T-helper 1 cell treated with Interleukin-12 subunit alpha and Interleukin-12 subunit beta and Interleukin-4 antibody, amounts not matched to agents 30 μg/mL and 1 μg/mL, for 36 hours (primary cell): ENCODE measurements around the gene BLCAP.
"Not testable (repeated sequence)": the region's sequence is repeated elsewhere in the genome, so short reads cannot be mapped to it uniquely, and the experiment has no call there.

Experiments used
- H3K27ac Mint-ChIP-seq: one replicate; pipeline ENCODE4 v1.8.0; 2021; ENCODE audit warnings: mild to moderate bottlenecking, mixed read lengths
- H3K27me3 Mint-ChIP-seq: one replicate; pipeline ENCODE4 v1.8.0; 2021; ENCODE audit warnings: low read depth, mixed read lengths
- H3K36me3 Mint-ChIP-seq: one replicate; pipeline ENCODE4 v1.8.0; 2021; ENCODE audit warnings: low read depth, mixed read lengths
- H3K4me1 Mint-ChIP-seq: one replicate; pipeline ENCODE4 v1.8.0; 2021; ENCODE audit warnings: low read depth, mixed read lengths
- H3K4me3 Mint-ChIP-seq: one replicate; pipeline ENCODE4 v1.8.0; 2021; ENCODE audit warnings: mild to moderate bottlenecking, moderate library complexity, mixed read lengths
- H3K9me3 Mint-ChIP-seq: one replicate; pipeline ENCODE4 v1.8.0; 2021; ENCODE audit warnings: mixed read lengths

Gene BLCAP, protein sequence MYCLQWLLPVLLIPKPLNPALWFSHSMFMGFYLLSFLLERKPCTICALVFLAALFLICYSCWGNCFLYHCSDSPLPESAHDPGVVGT

DNA sequence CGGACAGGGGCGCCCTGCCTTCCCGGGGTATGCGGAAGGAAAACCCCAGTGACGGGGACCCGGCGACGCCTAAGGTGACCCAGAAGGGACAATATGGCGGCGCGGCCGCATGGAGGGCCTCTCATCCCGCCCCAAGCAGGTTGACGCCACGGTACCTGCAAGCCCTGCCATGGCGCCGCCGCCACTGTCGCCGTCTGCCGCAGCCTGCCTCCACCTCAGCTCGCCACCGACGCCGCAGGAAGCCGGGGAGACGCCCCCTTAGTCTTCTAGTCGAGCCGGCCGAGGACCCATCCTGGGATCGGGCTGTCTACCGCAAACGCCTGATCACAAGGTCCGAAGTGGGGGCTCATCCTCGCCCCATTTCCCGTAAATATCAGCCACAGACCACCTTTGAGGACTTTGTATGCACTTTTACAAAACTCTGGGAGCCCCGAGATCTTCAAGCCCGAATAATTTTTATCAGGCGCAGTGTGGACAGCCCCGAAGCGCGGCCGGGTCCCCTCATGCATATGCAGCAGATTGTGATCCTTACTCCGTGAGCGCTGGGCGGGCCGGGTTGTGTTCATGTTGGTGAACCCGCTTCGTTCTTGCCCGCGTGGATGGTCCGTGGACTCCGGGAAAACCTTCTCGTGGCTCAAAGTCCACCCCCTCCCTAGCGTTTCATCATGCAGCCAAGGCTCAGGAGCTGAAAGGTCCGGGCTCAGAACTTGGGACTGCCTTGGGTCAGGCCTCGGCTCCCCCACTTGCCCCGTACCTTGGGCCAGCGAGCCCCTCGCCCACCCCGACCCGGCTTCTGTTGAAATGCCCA, at the start of gene BLCAP:
Gene BLCAP (minus strand): TSS at position 239 of the 808 bp plus-strand sequence. CDS start 8,702 bp downstream, outside the sequence.
- peaks cover 34% of the 10 kb centered on the region for H3K4me1 Mint-ChIP-seq
- peak within 1 kb of the TSS; percentile 100 for H3K27ac Mint-ChIP-seq
- peaks cover 4% of the 10 kb centered on the region for H3K27me3 Mint-ChIP-seq
- H3K4me3 Mint-ChIP-seq: peak within 1 kb of the TSS; percentile 93
- no peaks in the 10 kb centered on the region for H3K36me3 Mint-ChIP-seq
- H3K9me3 Mint-ChIP-seq: no peaks in the 10 kb centered on the region

DNA sequence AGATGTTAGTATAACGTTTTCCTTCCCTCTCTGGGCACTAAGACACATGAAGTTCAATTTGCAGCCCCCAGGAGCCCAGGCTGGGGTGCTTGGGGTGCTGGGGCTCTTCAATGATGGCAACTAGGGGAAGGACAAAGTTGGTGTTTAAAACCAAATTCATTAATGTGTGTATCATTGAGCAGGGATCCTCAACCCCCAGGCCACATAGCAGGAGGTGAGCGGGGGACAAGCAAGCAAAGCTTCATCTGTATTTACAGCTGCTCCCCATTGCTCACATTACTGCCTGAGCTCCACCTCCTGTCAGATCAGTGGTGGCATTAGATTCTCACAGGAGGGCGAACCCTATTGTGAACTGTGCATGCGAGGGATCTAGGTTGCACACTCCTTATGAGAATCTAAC, 49.8 kb upstream of the BLCAP start:
- H3K9me3 Mint-ChIP-seq, H3K27ac Mint-ChIP-seq: not testable (repeated sequence)

DNA sequence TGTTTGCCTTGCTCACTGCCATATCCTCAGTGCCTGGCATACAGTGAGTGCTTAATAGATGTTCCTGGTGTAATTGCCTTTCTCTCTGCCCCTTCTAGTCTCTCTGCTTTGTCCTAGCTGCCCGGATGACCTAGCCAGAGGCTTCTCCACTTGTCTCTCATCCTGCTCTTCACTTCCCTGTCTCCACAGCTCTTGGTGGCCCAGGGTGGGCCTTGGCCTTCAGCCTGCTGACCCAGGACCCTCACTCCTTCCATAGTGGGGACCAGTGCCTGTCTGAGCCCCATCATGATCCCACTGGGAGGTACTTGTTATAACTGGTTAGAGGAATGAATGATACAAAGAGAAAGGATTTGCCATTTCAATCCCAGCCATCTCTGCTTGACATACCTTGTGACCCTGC, 49.2 kb upstream of the BLCAP start:
- H3K36me3 Mint-ChIP-seq: no peaks in the 10 kb centered on the region
- H3K4me3 Mint-ChIP-seq: no peak overlapping the region
- no peaks in the 10 kb centered on the region for H3K4me1 Mint-ChIP-seq
- no peak overlapping the region for H3K27ac Mint-ChIP-seq
- H3K9me3 Mint-ChIP-seq: no peaks in the 10 kb centered on the region
- H3K27me3 Mint-ChIP-seq: no peaks in the 10 kb centered on the region

More for the DNA sequence above, 49.8 kb upstream of the BLCAP start:
- not testable (repeated sequence) for H3K36me3 Mint-ChIP-seq, H3K4me1 Mint-ChIP-seq, H3K4me3 Mint-ChIP-seq, H3K27me3 Mint-ChIP-seq

DNA sequence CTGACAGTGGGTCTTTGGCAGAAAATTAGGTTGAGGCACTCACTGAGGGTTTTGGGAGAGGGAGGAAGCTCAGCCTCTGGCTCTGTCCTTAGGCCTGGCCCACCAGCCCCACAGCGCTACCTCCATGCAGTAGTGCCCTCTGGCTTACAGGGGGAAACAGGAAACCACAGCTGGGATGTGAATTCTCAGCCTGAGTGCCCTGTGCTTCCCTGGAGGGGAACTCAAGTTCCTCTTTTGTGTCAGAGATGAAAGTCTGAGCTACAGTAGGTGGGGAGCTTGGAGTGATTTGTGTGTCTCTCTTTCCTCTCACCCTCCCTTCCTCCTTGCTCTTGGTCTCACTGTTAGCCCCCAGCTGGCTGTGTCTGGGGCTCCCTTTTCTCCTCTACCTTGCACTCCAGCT, 48.2 kb upstream of the BLCAP start:
- no peaks in the 10 kb centered on the region for H3K27me3 Mint-ChIP-seq
- no peaks in the 10 kb centered on the region for H3K4me1 Mint-ChIP-seq
- no peak overlapping the region for H3K4me3 Mint-ChIP-seq
- no peak overlapping the region for H3K27ac Mint-ChIP-seq
- no peaks in the 10 kb centered on the region for H3K36me3 Mint-ChIP-seq
- H3K9me3 Mint-ChIP-seq: no peaks in the 10 kb centered on the region

DNA sequence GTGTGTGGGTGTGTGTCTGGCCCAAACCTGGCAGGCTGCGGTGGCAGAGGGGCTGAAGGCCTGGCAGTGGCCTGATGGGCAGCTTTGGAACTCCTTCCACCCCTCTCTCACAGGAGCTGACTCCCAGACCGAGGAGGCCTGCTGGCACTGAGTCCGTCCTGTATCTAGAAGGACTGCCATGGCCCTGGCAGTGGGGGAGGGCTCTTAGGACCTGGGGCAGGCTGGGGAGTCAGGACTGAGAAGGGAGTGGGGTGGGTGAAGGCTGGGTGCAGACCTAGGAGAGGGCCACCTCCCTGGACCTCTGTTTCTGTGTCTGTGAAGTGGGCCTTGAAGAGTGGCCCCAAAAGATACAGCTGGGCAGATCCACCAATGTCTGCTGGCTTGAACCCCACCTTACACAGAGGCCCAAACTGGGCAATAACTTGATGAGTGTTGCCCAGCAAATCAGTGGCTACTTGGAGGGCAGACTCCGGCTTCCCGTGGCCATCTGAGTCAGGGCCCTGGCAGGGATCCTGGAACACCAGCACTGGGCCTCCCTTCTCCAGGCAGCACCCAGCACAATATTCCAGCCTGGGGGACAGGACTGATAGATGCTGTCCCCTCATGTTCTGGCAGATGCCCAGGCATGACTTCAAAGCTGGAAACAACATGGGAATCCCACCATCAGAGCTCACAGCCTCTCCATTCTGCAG, 46.7 kb upstream of the BLCAP start:
- Mint-ChIP-seq H3K9me3 (no peaks in the 10 kb centered on the region), H3K4me3 (no peak overlapping the region), H3K27me3 (peaks cover 8% of the 10 kb centered on the region), H3K4me1 (no peaks in the 10 kb centered on the region), H3K27ac (no peak overlapping the region), H3K36me3 (no peaks in the 10 kb centered on the region)

DNA sequence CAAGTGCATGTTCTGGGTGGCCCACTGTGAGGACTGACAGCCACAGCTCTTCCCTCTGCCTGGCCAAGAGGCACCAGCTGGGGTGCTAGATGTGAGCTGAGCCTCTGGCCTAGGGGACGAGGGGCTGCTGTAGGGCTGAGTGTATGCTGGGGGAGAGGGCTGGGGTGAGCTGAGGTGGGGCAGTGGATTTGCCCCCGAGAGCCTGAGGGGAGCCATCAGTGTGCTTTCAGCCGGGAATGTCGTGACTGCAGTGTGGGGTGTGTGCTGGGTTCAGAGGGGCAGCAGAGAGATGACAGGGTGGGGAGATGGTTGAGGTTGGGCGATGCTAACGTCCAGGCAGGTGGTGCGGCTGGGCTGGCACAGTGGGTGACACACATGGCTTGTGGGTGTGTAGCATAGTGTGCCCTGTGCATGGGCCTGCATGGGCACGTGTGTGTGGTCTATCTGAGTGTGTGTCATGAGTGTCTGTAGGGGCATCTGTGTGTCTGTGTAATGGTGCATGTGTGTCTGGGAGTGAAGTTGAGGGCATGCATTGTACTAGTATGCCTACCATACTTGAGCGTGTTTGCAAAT, 46.0 kb upstream of the BLCAP start:
- Mint-ChIP-seq H3K27me3 (peaks cover 13% of the 10 kb centered on the region), H3K27ac (no peak overlapping the region), H3K9me3 (no peaks in the 10 kb centered on the region)

DNA sequence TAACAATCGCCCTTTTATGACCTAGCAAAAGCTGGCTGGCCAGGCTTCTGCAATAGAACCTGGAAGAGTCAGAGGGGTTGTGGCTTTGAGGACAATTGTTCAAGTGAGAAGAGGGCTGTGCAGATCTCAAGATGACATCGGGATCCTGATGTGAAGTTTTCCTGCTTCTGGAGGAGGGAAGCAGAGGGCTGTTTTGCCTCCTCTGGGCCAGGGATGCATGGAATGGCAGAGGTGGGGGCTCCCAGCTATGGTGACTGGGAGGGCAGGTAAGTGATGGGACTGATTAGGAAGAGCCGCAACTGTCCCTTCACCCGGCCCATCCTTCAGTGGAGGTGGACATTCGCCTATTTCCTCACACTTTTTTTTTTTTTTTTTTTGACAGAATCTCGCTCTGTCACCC, 43.4 kb upstream of the BLCAP start:
- no peak overlapping the region for H3K4me3 Mint-ChIP-seq
- H3K9me3 Mint-ChIP-seq: no peaks in the 10 kb centered on the region
- peaks cover 1% of the 10 kb centered on the region for H3K4me1 Mint-ChIP-seq
- H3K27me3 Mint-ChIP-seq: peaks cover 32% of the 10 kb centered on the region
- no peaks in the 10 kb centered on the region for H3K36me3 Mint-ChIP-seq
- no peak overlapping the region for H3K27ac Mint-ChIP-seq

More for the DNA sequence above, 46.0 kb upstream of the BLCAP start:
- H3K36me3 Mint-ChIP-seq: no peaks in the 10 kb centered on the region
- no peaks in the 10 kb centered on the region for H3K4me1 Mint-ChIP-seq
- H3K4me3 Mint-ChIP-seq: no peak overlapping the region

DNA sequence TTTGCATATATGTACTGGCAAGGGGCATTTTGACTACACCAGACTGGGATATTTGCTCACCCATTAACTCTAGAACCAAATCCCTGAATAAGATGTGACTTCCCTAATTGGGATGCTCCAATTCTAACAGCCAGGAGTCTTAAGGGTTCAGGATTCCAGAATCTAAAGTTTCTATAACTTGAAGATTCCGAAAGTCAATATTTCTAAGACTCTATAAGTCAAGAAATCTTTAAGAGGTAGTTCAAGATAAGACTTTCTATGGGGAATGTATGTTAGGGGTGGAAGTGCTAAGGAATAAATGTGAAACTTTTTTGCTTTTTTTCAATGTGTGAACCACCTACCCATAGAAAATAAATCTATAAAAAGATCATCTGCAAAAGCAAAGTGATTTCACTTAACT, 42.7 kb upstream of the BLCAP start:
- H3K27ac Mint-ChIP-seq: no peak overlapping the region
- no peaks in the 10 kb centered on the region for H3K9me3 Mint-ChIP-seq
- no peak overlapping the region for H3K4me3 Mint-ChIP-seq
- peaks cover 1% of the 10 kb centered on the region for H3K4me1 Mint-ChIP-seq
- H3K27me3 Mint-ChIP-seq: peaks cover 34% of the 10 kb centered on the region
- H3K36me3 Mint-ChIP-seq: no peaks in the 10 kb centered on the region

DNA sequence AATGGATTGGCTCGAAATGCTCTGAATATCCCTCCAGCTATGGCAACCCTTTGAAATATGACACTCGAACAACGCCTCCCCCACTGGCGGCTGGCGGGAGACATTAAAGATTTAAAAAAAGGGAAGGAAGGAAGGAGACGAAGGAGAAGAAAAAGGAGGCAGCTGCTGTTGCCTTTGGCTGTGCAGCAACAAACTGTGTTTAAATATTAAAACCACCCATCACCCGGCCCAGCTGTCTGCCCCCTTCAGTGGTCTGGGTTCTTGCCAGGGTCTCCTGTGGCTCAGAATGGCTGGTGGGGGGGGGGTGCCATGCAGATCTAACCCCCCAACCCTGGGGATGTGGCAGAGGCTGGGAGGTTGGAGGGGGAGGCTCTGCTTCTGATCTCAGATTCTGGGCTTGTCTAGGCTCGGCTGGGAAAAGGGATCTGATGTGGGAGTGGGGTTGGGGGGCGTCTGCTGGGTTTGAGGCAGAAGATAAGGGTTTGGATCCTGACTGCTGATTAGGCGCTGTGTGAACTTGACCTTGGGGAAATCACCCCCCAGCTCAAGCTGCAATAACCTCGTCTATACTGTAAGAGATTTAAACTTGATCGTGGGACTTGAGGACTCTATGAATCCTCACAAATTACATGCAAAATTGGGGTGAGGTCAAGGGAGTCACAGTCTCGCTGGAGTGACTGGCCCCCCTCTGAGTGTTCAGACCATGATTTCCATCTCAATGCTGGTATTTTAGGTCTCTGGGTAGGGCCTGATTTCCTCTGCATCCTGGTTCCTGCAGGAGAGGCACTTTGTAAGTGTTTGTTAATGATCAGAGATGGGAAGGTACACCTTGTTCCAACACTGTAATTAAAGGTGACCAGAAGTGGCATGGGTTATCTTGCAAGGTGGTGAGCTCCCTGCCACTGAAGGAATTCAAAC, 40.3 kb upstream of the BLCAP start:
- Mint-ChIP-seq H3K4me3 (no peak overlapping the region), H3K4me1 (peaks cover 1% of the 10 kb centered on the region), H3K36me3 (no peaks in the 10 kb centered on the region), H3K9me3 (no peaks in the 10 kb centered on the region), H3K27me3 (peaks cover 41% of the 10 kb centered on the region), H3K27ac (no peak overlapping the region)

DNA sequence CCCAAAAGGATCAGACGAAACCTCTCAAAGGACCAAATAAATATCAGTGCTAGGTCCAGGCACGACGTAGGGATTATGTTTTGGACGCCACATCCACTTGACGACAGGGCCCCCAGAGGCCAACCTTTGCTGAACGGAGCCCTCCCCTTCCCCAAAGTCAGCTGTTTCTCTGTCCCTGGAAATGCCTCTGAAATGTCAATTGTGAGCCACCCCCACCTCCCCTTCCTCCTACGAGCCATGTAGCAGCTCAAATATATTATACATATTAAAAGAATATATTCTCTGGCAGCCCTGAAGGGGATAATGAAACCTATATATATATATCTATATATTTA, 39.6 kb upstream of the BLCAP start:
- Mint-ChIP-seq H3K36me3 (no peaks in the 10 kb centered on the region), H3K4me3 (no peak overlapping the region), H3K9me3 (no peaks in the 10 kb centered on the region), H3K27me3 (peaks cover 41% of the 10 kb centered on the region), H3K4me1 (peaks cover 1% of the 10 kb centered on the region), H3K27ac (no peak overlapping the region)

DNA sequence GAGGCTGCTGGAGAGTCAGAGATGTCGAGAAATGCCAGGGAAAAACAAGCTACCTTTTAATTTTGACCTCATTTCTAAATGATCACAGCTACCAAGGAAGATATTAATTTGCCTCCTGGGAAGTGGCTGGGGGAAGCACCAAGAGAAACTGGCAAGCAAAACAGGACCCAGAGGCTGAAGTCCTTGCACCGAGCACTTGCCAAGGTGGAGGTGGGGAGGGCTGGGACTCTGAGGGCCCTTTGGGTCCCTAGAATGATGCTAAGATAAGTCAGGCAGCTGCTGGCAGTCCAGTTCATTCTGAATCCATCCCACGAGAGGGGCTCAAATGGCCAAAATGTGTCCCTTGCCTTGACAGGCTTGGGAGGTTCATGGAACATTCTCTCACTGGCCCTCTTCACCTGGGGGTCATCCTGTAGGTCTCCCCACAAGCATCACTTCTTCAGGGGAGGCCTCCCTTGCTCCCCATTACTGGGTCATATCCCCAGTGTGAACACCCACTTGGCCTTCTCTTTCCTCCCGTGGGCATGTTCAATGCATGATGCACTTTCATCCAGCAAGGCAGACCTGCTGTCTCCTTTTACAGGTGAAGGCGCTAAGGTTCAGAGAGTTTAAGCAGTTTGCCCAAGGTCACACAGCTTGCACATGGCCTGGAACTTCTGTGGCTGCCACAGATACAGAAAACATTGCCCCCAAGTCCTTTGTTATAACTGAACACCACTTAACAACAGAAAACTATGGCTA, 39.1 kb upstream of the BLCAP start:
- no peak overlapping the region for H3K27ac Mint-ChIP-seq
- H3K9me3 Mint-ChIP-seq: no peaks in the 10 kb centered on the region
- H3K36me3 Mint-ChIP-seq: no peaks in the 10 kb centered on the region

DNA sequence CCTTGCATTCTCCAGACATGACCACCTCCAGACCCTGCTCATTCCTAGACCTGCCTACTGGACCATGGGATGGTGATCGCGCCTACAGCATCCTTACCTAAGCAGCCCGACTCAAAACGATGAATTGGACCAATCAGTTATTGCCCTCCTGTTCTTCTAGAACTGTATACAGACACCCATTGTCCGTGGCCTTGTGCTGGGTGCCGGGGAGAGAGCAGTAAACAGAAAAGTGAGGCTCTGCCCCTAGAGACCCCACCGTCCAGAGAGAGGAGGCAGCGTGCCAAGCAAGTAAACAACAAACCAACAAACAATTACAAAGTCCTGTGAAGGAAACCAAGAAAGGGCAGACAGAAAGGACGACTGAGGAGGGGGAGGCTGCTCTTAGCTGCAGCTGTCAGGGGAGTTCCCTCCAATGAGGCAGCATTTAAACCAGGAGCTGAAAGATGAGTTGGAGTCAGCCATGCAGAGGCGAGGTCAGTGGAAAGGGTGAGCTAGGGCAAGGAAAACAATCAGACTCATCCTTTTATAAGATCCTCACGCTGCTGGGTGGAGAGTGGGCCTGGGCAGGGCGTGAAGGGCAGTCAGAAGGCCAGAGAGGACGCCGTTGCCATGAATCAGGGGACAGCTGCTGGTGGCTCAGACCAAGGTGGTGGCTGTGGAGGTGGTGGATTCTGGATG, 37.6 kb upstream of the BLCAP start:
- Mint-ChIP-seq H3K4me3 (no peak overlapping the region), H3K27me3 (peaks cover 40% of the 10 kb centered on the region), H3K4me1 (peaks cover 1% of the 10 kb centered on the region), H3K9me3 (no peaks in the 10 kb centered on the region), H3K27ac (no peak overlapping the region), H3K36me3 (no peaks in the 10 kb centered on the region)

More for the DNA sequence above, 39.1 kb upstream of the BLCAP start:
- Mint-ChIP-seq H3K4me1 (peaks cover 1% of the 10 kb centered on the region), H3K27me3 (peaks cover 41% of the 10 kb centered on the region), H3K4me3 (no peak overlapping the region)

DNA sequence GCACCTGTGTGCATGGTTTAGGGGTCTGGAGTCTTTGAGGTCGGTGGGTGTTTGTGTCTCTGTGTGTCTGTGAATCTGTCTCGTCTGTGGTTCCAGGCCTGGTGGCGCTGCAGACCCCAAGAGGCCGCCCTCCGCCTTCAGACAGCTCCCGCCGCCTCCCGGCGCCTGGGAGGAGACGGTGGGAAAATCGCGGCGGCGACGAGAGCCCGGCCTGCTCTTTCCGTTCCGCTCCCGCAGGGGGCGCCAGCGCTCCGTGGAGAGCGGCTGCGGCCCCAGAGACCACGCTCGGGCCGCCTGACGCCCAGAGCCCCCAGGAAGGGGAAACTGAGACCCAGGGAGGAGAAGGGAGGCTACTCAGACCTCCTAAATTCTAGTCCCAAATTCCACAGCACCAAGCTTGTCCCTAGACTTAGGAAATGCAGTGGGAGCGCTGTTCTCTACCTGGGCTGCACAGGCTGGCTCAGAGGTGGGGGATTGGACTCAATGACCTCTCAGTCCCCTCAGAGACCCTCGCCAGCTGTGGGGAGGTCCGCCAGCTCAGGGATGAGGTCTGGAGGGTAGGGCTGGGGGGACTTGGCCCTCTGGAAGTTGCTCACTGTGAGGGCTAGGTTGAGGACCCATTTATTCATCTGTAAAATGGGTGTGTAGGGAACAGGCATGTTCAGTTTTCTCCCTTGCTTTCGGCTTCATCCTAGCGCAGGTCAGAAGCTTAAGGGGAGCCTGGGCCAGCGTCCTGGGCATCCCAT, 36.9 kb upstream of the BLCAP start:
- no peaks in the 10 kb centered on the region for H3K36me3 Mint-ChIP-seq
- no peaks in the 10 kb centered on the region for H3K9me3 Mint-ChIP-seq
- H3K4me1 Mint-ChIP-seq: peaks cover 1% of the 10 kb centered on the region
- H3K27ac Mint-ChIP-seq: no peak overlapping the region
- H3K4me3 Mint-ChIP-seq: no peak overlapping the region
- peaks cover 34% of the 10 kb centered on the region for H3K27me3 Mint-ChIP-seq
